NCI-H1436 (cell line): ENCODE measurements around the gene LRRC27.
A peak's percentile ranks its signal among the peaks of the same experiment; 100 is the strongest.
"Not testable (repeated sequence)": the region's sequence is repeated elsewhere in the genome, so short reads cannot be mapped to it uniquely, and the experiment has no call there.

ENCODE experiments used
- DNase-seq: peaks from one replicate; lab custom pipeline; 2025; lab: John Stamatoyannopoulos, UW

Gene LRRC27

GRCh38 chr10:132374612-132375011 lies 42.6 kb downstream of the LRRC27 start:
- no peak for DNase-seq

GRCh38 chr10:132375116-132375794 lies 43.3 kb downstream of the LRRC27 start:
- no peak for DNase-seq

GRCh38 chr10:132375795-132376297 lies 43.9 kb downstream of the LRRC27 start:
- no peak for DNase-seq

- no peak for DNase-seq
Observed at GRCh38 chr10:132376394-132376851, 44.4 kb downstream of the LRRC27 start.

- DNase-seq: no peak
Observed at GRCh38 chr10:132377326-132377725, 45.3 kb downstream of the LRRC27 start.

- not testable (repeated sequence) for DNase-seq
Observed at GRCh38 chr10:132379026-132379425, 47.0 kb downstream of the LRRC27 start.

GRCh38 chr10:132380986-132381385 lies 49.0 kb downstream of the LRRC27 start:
- DNase-seq: not testable (repeated sequence)

GRCh38 chr10:132381741-132382140 lies 49.7 kb downstream of the LRRC27 start:
- DNase-seq: no peak

- DNase-seq: no peak
Observed at GRCh38 chr10:132382231-132382922, 50.4 kb downstream of the LRRC27 start.

- no peak for DNase-seq
Observed at GRCh38 chr10:132383101-132383500, 51.1 kb downstream of the LRRC27 start.

GRCh38 chr10:132383751-132384196 lies 51.8 kb downstream of the LRRC27 start:
- DNase-seq: no peak

- DNase-seq: no peak
Observed at GRCh38 chr10:132384618-132385388, 52.8 kb downstream of the LRRC27 start.

GRCh38 chr10:132385389-132385667 lies 53.3 kb downstream of the LRRC27 start:
- no peak for DNase-seq

- DNase-seq: no peak
Observed at GRCh38 chr10:132385721-132386418, 53.9 kb downstream of the LRRC27 start.

GRCh38 chr10:132386419-132386831 lies 54.4 kb downstream of the LRRC27 start:
- no peak for DNase-seq

- DNase-seq: not testable (repeated sequence)
Observed at GRCh38 chr10:132386896-132387295, 54.9 kb downstream of the LRRC27 start.

- peak; percentile 83 for DNase-seq
Observed at GRCh38 chr10:132387764-132388210, 55.8 kb downstream of the LRRC27 start.

GRCh38 chr10:132388891-132389432 lies 57.0 kb downstream of the LRRC27 start:
- no peak for DNase-seq

- no peak for DNase-seq
Observed at GRCh38 chr10:132389433-132390169, 57.6 kb downstream of the LRRC27 start.

- DNase-seq: no peak
Observed at GRCh38 chr10:132390170-132390920, 58.4 kb downstream of the LRRC27 start.
